Activated CD4-positive, CD25-positive, alpha-beta regulatory T cell treated with anti-CD3 and anti-CD28 coated beads, Interleukin-2, amount 50 U/mL, for 16 hours (primary cell): Measurements from ENCODE around the gene PLTP.
A peak's percentile ranks its signal among the peaks of the same experiment; 100 is the strongest.
"Not testable (repeated sequence)": the region's sequence is repeated elsewhere in the genome, so short reads cannot be mapped to it uniquely, and the experiment has no call there.

Experiments
- DNase-seq: peaks from one replicate; pipeline ENCODE4 v3.0.0-alpha.2; 2020; ENCODE audit warnings: low read depth, low spot score

Gene PLTP

DNA sequence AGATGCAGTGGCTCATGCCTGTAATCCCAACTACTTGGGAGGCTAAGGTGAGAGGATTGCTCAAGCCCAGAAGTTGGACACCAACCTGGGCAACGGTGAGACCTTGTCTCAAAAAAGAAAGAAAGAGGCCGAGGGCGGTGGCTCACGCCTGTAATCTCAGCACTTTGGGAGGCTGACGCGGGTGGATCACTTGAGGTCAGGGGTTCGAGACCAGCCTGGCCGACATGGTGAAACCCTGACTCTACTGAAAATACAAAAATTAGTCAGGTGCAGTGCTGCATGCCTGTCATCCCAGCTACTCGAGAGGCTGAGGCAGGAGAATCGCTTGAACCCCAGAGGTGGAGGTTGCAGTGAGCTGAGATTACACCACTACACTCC, 37.9 kb downstream of the PLTP start:
- DNase-seq: not testable (repeated sequence)

DNA sequence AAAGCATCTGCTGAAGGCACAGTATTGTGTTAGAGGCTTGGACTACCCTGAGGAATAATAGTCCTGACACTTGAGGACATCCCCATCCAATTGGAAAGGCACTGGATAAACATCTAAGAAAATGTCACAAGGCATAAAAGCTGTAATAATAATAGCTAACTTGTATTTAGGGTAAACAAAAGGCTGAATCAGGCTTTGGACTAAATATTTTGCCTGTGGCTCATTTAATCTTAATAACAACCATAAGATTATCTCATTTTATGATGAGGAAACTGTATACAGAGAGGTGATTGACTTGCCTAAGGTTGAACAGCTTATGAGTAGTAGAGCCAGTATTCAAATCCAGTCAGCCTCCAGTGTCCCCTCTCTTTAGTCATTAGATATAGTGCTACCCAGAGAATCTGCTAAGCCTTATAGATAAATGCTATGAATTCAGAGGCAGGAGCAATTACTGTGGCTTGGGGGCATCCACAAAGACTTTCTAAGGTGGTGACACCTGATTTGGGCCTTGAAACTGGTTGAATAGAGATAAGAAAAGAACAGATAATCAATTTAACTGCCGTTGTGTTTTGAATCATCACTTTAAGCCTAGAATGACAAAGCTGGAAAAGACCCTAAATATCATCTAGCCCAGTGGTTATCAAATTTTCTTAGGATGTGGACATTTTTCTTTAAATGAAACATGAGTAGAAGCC, 38.4 kb downstream of the PLTP start:
- no peak for DNase-seq

- DNase-seq: no peak
Measured at GRCh38 chr20:45872626-45873025, 39.3 kb downstream of the PLTP start.

- DNase-seq: no peak
Measured at GRCh38 chr20:45867819-45868176, 44.2 kb downstream of the PLTP start.

GRCh38 chr20:45867136-45867818, 44.7 kb downstream of the PLTP start:
- DNase-seq: no peak

GRCh38 chr20:45866454-45866853, 45.5 kb downstream of the PLTP start:
- no peak for DNase-seq

DNA sequence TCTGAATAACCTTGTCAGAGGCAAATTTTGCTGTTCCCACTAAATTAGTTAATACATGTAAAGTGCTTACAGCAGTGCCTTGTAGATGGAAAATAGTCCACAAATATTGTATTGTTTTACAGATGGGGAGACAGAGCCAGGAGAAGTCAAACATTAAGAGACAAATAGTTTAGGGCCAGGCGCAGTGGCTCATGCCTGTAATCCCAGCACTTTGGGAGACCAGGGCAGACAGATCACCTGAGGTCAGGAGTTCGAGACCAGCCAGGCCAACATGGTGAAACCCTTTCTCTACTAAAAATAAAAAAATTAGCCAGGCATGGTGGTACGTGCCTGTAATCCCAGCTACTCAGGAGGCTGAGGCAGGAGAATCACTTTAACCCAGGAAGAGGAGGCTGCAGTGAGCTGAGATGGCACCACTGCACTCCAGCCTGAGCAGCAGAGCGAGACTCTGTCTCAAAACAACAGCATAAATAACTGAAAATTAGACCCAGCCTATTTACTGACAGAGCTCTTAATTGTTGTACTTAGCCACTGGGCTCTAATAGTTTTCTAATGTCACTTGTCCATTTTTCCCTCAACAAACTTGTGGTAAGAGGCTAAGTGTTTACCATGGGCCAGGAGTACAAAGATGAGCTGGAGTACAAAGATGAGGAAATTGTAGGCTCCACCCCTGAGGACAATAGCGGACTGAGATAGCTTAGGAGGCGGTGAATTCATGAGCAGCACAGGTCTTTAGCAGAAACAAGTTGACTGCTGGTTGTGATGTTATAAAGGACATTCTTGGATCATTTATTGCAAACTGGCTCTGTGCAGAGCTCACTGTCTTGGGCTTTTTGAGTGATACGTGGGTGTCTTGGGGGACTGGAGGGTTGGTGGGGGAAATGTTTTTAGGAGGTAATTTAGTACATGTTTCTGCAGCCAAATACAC, 48.1 kb downstream of the PLTP start:
- DNase-seq: no peak

- DNase-seq: no peak
Measured at GRCh38 chr20:45861221-45862075, 50.5 kb downstream of the PLTP start.

GRCh38 chr20:45860560-45861220, 51.3 kb downstream of the PLTP start:
- DNase-seq: no peak

GRCh38 chr20:45859916-45860315, 52.0 kb downstream of the PLTP start:
- no peak for DNase-seq

DNA sequence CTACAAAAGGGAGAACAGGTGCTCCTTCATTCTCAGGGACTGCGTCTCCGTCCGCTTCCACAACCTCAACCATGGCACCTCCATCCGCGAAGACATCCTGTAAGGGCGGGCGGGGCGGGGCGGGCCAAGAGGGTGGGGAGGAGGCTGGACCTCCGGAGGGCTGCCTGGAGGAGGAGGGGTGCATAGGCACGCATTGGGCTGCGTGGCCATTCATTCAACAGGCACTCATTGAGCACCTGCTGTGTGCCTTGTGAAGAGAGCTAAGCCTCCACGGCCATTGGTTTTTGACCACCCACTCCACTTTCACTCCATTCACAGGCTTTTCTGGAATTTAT, 54.1 kb downstream of the PLTP start:
- no peak for DNase-seq

- DNase-seq: peak; percentile 91
Measured at GRCh38 chr20:45857114-45857881, 54.7 kb downstream of the PLTP start, which contains the start of the genes ACOT8 and ZSWIM3. ACOT8 (minus strand) TSS chr20:45857392; CDS start chr20:45857315, 77 bp downstream. ZSWIM3 (plus strand) TSS chr20:45857614; CDS start chr20:45857826, 212 bp downstream.

- no peak for DNase-seq
Measured at GRCh38 chr20:45853484-45853883, 58.5 kb downstream of the PLTP start.

GRCh38 chr20:45852326-45852725, 59.6 kb downstream of the PLTP start:
- no peak for DNase-seq

GRCh38 chr20:45851501-45851900, 60.5 kb downstream of the PLTP start:
- DNase-seq: no peak

DNA sequence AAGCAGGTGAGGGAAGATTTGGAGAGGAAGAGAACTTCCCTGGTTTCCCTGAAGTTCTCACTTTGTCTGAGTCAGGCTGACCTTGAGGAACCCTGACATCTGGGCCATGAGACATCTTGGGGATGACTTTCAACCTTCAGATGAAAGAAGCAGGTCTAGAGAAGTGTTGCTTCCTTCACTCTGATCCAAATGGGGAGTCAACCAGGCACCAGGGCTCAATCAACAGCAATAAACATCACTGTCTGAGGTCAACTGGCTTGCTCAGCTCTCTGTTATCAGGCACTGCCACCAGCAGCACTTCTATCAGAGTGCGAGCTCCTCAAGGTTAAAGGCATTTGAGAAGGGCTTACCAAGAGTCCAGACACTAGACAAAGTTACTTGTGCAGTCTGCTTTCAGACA, 61.0 kb downstream of the PLTP start:
- DNase-seq: no peak

- no peak for DNase-seq
Measured at GRCh38 chr20:45850238-45850637, 61.7 kb downstream of the PLTP start.

- DNase-seq: no peak
Measured at GRCh38 chr20:45848969-45849582, 62.9 kb downstream of the PLTP start.
